Activated gamma-delta T cell treated with anti-CD3 and anti-CD28 coated beads, Interleukin-2, amount 50 U/mL, for 16 hours (primary cell): ENCODE measurements around the gene FOXRED1.
"Not testable (repeated sequence)": the region's sequence is repeated elsewhere in the genome, so short reads cannot be mapped to it uniquely, and the experiment has no call there.

Experiments used
- DNase-seq: peaks from one replicate; pipeline ENCODE4 v3.0.0-alpha.2; 2020; ENCODE audit warnings: low read depth

The FOXRED1 gene

DNA sequence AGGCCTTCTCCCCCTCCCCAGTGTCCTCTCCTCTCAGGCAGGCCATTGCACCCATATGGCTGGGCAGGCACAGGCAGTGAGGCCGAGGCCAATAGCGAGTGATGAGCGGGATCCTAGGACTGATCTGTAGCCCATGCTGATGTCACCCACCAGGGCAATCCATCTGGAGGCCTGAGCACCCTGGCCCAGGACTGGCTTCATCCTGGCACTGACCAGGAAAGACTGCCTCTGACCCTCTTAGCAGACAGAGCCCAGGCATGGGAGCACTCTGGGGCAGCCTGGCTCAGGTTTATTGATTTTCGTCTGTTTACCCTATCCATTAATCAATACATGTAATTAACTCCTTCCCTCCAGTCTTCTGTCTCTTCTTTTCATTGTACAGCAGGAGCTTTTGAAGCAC, 8.8 kb downstream of the FOXRED1 start:
- DNase-seq = no peak

DNA sequence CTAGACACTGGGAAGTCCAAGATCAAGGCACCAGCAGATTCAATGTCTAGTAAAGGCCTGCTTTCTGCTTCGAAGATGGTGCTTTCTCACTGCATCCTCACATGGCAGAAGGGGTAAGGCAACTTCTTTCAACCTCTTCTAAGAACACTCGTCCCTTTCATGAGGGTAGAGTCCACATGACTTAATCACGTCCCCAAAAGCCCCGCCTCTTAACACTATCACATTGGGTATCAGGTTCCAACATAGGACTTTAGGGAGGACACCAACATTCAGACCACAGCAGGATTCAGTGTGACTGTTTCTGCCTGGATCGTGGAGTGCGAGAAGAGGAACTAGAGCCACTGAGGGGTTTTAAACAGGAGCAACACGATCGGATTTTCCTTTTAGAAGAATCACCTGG, 10.2 kb downstream of the FOXRED1 start:
- no peak for DNase-seq

DNA sequence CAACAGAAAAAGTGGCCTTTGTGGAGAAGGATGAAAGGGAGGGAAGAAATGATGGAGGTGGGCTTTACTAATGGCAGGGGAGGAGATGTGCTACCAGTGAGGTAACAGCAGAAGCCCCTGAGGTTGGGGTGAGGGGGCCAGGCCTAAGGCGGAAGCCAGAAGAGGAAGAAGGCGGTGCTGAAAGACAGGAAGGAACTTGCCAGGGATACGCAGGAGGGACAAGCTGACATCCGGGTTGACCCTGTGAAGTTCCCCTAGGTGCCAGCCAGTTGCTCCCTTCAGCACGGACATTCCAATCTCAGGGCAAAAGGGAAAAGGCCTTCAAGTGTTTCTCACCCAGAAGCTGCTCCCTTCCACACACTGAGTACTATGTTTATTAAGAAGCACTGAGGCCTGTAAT, 11.6 kb downstream of the FOXRED1 start:
- no peak for DNase-seq

DNA sequence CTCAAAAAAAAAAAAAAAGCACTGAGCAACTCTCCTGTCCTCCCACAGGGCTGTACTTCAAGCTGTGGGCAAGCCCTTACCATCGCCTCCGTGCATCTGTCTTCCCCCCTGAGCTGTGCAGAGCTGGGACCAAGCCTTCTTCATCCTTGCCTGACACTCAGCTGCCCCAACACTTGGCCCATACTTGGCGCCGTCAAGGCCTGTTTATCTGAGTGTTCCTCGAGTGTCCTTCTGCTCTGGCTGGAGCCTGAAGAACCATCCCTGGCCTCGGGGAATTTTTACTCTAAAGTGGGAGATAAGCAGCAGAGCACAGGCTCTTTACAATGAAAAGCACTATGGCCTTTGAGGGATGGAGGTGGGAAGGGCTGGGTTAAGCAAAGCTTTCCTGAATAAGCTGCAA, 12.3 kb downstream of the FOXRED1 start:
- no peak for DNase-seq

DNA sequence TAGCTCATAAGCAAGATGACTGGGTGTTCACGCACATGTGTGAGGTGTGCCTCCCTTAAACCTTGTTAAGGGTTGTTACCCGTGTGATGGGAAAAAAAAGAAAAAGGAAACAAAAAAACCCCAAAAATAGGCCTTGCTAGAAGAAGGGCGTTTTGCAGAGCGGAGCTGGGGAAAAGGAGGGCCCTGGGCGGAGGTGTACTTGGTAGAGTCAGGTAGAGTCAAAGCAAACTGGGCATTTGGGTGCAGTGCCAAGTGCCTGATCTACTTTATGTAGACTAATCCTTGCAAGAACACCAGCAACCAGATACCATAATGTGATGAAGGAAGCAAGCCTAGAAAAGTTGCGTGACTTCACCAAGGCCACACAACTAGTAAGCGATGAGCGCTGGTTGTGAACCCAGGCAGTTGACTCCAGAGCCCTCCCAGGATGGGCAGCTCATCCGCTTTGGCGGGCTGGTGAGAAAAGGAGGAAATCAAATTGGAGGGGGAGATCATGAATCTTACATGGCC, 12.8 kb downstream of the FOXRED1 start:
- DNase-seq = no peak

DNA sequence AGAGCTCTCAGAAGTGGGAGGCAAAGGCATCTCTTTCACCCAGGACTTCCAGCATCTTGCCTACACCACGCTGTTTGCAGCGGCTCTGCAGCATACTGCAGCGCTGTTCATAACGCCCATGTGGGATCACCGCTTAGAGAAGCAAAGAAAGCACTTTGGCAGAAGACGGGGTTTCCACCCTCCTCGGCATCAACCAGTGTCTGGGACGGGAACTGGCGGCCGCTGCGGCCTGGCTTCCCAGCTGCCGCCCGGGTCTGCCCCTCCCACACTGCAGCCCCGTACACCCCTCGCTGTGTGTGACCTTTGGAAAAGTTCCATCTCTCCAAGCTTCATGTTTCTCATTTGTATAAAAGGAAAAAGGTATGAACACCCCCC, 13.4 kb downstream of the FOXRED1 start:
- DNase-seq = no peak

DNA sequence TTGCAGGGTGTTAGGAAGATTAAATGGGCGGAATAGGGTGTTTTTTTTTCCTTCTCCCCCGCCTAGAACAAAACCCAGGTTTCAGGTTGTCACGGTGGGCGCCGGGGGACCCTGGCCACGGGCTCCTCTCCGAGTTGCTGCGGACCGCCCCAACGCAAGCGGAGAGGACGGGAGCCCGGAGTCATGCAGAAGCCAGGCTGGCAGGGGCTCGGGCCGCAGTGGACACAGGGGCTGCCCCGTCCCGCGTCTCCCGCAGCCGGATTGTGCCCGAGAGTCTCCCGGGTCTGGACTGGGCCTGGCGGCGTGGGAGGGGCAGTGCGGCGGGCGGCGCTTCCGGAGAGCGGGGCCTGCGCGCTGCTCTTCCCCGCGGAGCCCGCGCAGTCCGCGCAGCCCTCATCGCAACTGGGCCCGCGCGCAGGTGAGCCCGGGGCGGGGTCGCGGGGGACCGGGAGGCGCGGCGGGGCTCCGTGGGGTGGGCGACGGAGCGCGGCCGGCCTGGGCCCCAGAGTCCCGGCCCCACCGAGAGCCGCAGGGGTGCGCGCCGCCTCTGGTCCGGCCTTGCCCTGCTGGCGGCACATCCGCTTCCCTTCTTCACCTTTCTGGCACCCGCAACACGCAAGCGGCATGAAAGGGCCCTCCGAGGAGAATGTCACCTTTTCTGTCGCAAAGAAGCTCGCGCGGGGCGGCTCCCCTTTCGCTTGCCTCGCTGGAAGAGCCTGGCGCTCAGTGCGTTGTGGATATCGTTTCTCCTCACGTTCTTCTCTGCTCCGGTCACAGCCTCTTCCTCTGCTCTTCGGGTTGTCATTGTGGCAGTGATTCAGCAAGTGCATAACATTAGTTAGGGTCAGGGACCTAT, 14.0 kb downstream of the FOXRED1 start, which contains the start of gene TIRAP:
Gene TIRAP (plus strand): TSS at position 358 of the 856 bp plus-strand sequence. CDS start 7,802 bp downstream, outside the sequence.
- DNase-seq = peak; percentile 45

DNA sequence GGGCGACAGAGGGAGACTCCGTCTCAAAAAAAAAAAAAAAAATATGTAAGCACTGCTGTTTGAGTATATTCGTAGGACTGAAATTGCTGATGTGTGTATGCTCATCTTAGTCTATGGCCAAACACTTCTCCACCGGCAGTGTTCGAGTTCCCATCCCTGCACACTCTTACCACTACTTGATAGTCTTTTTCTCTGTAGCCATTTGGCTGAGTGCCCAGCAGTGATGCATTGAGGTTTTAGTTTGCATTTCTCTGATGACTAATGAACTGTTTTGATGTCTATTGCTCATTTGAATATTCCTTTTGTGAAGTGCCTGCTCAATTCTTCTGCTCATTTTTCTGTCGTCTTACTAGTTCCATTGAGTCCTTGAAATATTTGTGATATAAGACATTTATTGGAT, 15.9 kb downstream of the FOXRED1 start:
- DNase-seq = peak; percentile 76

DNA sequence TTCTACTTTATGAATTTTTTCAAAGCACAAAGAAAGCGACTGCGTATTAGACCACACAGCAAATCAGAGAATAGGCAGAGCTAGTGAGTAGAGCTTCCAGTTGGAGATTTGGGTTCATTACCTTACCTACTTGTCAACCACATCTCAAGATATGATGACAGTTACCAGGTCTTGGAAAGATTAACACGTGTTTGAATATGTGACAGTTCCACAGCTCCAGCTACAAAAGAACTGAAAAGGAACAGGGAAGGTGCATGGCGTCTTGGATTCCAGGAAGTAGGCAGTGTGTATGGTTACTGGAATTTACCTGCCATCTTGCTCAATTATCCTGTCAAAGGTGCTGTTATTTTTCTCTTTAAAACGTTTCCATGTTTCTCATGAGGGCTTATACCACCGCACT, 19.3 kb downstream of the FOXRED1 start:
- DNase-seq = no peak

DNA sequence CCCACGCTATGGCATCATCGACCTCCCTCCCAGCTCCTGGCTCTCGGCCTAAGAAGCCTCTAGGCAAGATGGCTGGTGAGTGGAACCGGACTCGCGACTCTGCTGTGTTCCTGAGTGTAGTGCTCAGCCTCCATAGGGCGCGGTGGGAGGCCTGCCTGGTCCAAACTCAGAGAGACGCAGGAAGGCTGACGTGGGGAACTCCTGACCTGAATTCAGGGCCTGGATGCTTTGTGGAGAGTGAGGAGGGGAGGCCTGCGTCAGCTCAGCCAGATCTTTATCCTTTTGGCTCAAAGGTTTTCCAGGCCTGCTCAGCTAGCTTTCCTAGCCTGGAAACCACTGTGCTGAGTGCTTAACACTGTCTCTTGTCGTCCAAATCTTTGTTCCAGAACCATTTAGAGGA, 21.9 kb downstream of the FOXRED1 start:
- no peak for DNase-seq

DNA sequence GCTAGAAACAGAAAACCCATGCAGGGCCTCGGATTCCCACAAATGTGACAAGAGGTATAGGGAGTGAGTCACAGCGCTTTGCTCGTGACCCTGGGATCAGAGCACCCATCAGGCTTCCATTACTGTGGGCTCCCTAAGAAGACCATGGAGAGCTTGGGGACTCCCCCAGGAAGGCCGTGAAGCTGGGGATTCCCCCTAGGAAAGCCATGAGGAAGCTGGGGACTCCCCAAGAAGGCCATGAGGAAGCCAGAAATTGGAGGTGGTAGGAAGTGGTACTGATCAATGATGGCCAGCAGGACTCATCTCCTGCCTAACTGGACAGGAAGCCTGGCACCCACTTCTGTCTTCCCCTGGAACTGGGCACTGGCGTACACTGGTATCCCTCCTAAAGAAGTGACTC, 24.8 kb downstream of the FOXRED1 start:
- no peak for DNase-seq

DNA sequence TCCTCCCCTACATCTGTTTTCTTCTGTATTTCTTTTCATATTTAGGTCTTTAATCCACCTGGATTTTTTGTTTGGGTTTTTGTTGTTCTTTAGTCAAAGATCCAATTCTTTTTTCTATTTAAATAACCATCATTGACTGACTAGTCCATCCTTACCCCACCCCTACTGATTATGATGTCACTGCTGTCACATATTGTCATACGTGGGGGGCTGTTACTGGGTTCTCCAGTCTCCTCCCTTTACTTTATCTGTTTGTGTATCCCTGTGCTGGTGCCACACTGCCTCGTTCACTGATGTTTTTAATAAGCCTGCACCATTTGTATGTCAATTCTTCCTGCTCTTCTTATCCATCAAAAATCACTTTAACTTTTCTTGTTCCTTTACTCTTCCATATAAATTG, 28.1 kb downstream of the FOXRED1 start:
- DNase-seq = no peak

DNA sequence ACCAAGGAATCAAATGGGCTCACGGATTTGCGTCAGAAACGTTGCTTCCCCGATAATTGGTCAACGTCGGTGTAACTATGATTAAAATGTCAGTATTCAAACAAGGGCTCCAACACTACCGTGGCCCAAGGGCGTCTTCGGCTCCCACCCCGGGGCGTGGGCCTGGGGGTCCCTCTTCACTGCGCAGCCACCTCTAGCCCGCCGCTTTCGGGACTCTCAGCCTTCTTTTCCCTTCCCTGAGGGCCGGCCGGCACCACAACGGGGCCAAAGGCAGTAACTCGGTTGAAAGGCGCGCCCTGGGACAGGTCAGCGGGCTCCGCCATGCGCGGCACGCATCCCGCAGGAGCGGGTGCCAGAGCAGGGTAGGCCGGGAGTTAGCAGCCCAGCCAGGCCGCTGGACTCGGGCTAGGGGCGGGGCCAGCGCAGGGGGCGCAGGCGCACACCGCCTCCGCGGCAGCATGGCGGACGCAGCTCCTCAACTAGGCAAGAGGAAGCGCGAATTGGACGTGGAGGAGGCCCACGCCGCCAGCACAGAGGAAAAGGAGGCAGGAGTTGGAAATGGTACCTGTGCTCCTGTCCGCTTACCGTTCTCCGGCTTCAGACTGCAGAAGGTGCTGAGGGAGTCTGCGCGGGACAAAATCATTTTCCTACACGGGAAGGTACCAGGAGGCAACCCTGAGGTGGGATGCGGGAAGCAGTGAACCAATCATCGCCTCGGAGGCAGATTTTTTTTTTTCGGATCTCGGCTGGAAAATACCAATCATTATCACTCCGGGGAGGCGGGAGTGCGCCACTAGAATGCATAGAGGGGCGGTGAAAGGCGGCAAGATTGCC, 34.9 kb downstream of the FOXRED1 start, which contains the start of gene DCPS:
Gene DCPS (plus strand): TSS at position 438 of the 834 bp plus-strand sequence. CDS start 21 bp downstream, at position 459.
- peak; percentile 78 for DNase-seq

DNA sequence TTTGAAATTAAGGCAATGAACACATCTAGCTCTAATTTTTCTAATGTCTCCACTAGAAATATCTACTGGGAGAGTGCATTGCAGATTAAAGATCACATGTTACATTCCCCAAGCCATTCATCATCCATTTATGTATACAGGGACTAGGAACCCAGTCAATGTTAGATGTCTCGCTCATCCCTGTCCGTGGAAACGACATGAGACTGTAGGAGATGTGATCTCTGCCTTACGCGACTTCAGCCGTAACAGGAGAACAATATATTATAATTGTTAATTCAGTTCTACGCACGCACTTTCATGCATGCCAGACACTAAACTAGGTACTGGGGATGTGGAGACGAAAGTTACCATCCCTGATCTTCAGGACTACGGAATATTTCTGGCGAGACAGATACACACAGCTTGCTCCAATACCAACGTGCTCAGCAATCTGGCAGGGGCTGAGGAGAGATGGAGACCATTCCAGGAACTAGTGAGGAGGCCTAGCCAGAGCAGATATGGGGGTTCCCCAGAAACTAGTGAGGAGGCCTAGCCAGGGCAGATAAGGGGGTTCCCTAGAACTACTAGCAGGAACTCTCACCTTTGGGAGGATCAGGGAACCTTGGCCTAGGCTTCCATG, 35.6 kb downstream of the FOXRED1 start:
- no peak for DNase-seq

DNA sequence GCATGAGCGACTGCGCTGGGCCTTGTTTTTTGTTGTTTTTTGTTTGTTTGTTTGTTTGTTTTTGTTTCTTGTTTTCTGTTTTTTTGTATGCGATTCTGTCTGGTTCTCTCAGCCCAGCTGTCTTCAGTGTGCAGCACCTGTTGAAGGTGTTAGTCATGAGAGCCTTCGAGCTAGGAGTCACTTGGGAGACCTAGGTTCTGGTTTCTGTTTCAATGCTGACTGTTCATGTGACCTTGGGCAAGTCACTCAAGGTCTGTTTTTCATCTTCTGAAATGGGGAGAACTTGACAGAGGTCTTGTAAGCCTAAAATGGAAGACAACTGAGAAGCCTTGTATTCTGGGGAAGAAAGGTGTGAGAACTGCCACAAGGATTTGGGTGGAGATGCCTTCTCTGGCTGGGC, 36.7 kb downstream of the FOXRED1 start:
- no peak for DNase-seq

DNA sequence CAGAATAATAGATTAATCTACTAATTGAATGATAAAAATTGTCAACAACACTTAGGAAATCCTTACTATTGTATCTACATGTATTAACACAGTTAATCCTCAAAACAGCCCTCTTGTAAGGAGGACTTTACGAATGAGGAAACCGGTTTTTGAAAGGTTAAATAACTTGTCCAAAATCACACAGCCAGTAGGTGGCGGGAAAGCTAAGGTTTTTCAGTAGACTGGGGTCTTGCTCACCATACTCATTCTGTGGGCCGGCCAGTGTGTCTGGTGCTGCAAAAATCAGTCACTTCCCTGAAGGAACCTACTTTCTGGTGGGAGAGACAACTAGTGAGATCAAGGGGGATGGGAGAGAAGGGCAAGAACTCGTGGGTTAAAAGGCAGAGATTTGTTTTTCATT, 38.8 kb downstream of the FOXRED1 start:
- no peak for DNase-seq

DNA sequence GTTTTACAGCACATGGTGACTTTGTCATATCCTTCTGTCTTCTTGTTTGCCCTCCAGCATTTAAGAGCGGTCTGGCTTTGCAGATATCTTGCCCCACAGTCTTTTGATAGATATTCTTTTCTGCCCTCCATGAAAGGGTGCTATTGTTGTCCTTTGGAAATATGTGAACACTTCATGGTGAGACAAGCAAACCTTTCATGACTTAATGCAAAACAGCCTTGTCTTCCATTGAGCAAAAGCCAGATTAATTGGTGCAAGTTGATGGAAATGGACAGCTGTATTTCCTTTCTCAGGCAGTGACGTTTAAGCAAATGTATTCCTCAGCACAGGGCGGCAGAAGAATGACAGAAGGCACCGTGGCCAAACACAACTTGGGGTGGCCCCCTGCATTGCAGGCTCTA, 39.3 kb downstream of the FOXRED1 start:
- no peak for DNase-seq

DNA sequence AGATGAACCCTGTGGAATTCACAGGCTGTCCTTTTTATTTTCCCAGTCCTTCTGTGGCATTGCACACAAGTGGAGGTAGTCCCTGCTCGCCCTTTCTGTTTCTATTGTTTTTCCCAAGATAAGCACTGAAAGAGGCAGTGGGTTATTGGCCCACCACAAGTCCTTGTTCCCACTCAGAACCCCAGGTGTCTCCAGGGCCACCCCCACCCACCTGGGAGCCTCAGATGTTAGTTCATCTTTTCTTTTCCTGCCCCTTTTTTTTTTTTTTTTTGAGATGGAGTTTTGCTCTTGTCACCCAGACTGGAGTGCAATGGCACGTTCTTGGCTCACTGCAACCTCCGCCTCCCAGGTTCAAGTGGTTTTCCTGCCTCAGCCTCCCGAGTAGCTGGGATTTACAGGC, 39.8 kb downstream of the FOXRED1 start:
- not testable (repeated sequence) for DNase-seq

DNA sequence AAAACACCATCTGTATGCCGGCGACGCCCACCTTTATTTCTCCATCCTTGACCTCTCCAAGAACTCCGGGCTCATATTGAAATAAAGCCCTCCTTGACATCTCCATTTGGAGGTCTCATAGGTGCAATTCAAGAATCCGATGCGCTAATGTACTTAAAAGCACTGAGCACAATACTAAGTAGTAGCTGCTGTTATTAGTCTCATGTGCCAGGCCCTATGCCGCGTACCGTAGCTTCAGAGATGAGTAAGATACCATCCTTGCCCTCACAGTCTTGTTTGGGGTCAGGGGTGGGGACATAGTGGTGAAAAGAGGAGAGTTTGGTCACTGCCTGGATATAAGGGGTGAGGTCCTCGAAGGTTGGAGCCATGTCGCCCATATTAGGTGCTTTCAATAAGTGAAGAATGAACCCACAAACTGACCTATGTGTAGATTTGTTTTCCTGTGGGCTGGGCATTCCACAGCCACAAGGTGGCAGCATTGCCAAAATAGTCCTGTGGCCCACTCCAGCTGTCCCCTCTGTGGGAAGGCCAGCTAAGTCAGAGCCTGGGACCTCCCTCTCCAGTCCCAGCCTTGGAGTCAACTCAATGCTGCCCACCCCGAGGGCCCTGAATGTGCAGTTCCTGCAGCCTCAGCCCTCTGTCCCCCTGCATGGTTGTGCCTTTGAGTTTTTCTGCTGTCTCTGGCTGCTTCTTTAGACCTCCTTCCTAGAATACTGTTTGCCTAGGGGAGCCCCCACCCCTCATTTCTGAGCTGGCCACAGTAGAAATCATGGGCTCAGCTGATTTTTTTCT, 41.4 kb downstream of the FOXRED1 start:
- peak; percentile 30 for DNase-seq

DNA sequence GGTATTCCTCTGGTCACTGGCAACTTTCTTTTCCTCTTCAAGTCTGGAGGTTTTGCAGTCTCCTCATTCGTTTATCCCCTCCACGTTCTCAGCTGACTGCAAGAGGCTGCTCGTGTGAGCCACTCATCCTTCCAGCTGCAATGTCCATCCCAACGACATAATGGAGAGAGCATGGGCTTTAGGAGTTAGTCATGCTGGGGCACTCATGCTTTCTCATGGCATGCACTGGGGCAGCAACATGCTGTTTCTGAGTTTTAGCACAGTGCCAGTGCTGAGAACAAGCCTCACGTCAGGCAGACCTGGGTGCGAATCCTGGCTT, 42.0 kb downstream of the FOXRED1 start:
- no peak for DNase-seq

DNA sequence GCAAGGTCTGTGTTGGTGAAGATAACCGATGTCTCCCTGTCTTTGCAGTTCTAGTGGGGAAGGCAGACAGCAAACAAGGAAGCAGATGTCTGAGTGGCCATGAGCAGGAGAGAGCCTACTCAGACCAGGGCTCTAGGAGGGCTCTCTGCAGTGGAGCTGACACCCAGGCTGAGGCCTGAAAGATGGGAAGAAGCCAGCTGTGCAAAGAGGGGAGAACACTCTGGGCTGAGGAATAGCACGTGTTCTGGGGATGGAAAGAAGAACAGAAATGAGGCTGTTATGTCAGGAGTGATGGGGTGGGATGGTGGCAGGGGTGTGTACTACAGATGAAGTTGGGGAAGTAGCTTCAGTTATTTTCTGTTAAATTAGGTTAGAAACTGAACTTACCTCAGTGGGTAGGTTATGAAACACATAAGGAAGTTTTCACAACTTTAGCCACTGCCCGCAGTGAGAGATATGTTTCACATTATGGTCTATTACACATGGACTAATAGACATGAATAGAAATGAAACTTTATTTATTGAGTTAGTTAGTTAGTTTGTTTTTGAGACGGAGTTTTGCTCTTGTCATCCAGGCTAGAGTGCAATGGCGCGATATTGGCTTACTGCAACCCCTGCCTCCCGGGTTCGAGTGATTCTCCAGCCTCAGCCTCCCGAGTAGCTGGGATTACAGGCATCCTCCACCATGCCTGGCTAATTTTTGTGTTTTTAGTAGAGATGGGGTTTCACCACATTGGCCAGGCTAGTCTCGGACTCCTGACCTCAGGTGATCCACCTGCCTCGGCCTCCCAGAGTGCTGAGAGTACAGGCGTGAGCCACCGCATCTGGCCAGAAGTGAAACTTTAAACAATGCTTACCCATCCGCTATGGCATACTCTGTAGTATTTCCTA, 42.7 kb downstream of the FOXRED1 start:
- no peak for DNase-seq
